RWPE1 (cell line): ENCODE results near the gene CYP4V2.

Experiments
- CTCF ChIA-PET: fragments of 350-600 bp; sonication (Branson Sonifier 250); formaldehyde crosslinking; extraction: SDS; loops from one replicate; lab custom pipeline; 2021; lab: Yijun Ruan, JAX
- POLR2A ChIA-PET: fragments of 400-600 bp; formaldehyde crosslinking; extraction: SDS; loops from one replicate; lab custom pipeline; 2020; ENCODE audit warnings: antibody characterized with exemption; ENCODE audit not compliant: low non-redundant PET; lab: Yijun Ruan, JAX
- DNase-seq: peaks from one replicate; pipeline ENCODE4 v3.0.0; 2012; ENCODE audit warnings: low spot score
- H3K27ac ChIP-seq: fragments of 450-650 bp; 2 replicates; pipeline ENCODE4 v1.5.1; 2017
- CTCF ChIP-seq: fragments of 450-650 bp; conservative IDR thresholded peaks from 2 replicates; pipeline ENCODE4 v1.5.1; 2017; ENCODE audit warnings: low read depth, mild to moderate bottlenecking

The CYP4V2 gene

GRCh38 chr4:186150926-186151325 is 40.4 kb upstream of the CYP4V2 start:
- ChIA-PET CTCF (interaction anchor here (0.7 kb wide), 1 partner anchor 1033 kb away, joined by 3 read pairs; no protein-coding TSS in a partner anchor), POLR2A (no interaction called here)
- TF ChIP-seq CTCF, result no peak
- H3K27ac ChIP-seq, result no peak overlapping the region
- DNase-seq, result no peak

- CTCF ChIA-PET, result interaction anchor here (0.7 kb wide), 1 partner anchor 1032 kb away, joined by 3 read pairs; no protein-coding TSS in a partner anchor
- no peak for DNase-seq
- H3K27ac ChIP-seq, result no peak overlapping the region
- TF ChIP-seq CTCF, result no peak
- POLR2A ChIA-PET, result no interaction called here
Observed at GRCh38 chr4:186151499-186151898, 39.9 kb upstream of the CYP4V2 start.

- ChIA-PET POLR2A (no interaction called here), CTCF (no interaction called here)
- H3K27ac ChIP-seq, result no peak overlapping the region
- TF ChIP-seq CTCF, result no peak
- DNase-seq, result no peak
Observed at GRCh38 chr4:186158021-186158813, 33.1 kb upstream of the CYP4V2 start.

GRCh38 chr4:186158966-186159365 is 32.4 kb upstream of the CYP4V2 start:
- ChIA-PET POLR2A (no interaction called here), CTCF (no interaction called here)
- DNase-seq, result no peak
- no peak overlapping the region for H3K27ac ChIP-seq
- no peak for TF ChIP-seq CTCF

- TF ChIP-seq CTCF, result no peak
- H3K27ac ChIP-seq, result no peak overlapping the region
- POLR2A ChIA-PET, result no interaction called here
- DNase-seq, result no peak
- CTCF ChIA-PET, result no interaction called here
Observed at GRCh38 chr4:186159613-186160012, 31.8 kb upstream of the CYP4V2 start.

GRCh38 chr4:186161138-186161537 is 30.2 kb upstream of the CYP4V2 start:
- no peak for TF ChIP-seq CTCF
- CTCF ChIA-PET, result no interaction called here
- no peak for DNase-seq
- POLR2A ChIA-PET, result no interaction called here
- no peak overlapping the region for H3K27ac ChIP-seq
